HCT116 (cell line): ENCODE results near the gene PAH. TPM values are rescaled to one million over a fixed set of nuclear protein-coding genes. Genes with fewer than 3 reads are reported as not detected.

Experiments
- ATAC-seq: fragments of 200-7000 bp; cut with Tn5 transposase; 2 replicates; pipeline ENCODE4 v1.9.1; 2020; ENCODE audit warnings: mild to moderate bottlenecking, moderate library complexity
- BruUV-seq: library from RNA; stranded (reverse); fragments of 400-500 nt; replicated peaks from 2 replicates; lab custom pipeline; 2021; lab: Mats Ljungman, UMichigan
- CTCF ChIA-PET: fragments of 300-600 bp; sonication (Branson Sonifier 250); formaldehyde crosslinking; loops from one replicate; lab custom pipeline; 2021; ENCODE audit warnings: antibody characterized with exemption; lab: Charles Lee
- POLR2A ChIA-PET: fragments of 300-600, 350-600 bp; sonication (Branson Sonifier 250); formaldehyde crosslinking; loops from one replicate; lab custom pipeline; 2021; ENCODE audit warnings: antibody characterized with exemption; lab: Charles Lee
- RAD21 ChIA-PET, 2 experiments: fragments of 300-600 bp; sonication (Branson Sonifier 250); formaldehyde crosslinking; loops; one replicate each; lab custom pipeline; 2023; ENCODE audit warnings: low total read pairs in 2 of 2; ENCODE audit not compliant: uncharacterized antibody in 2 of 2, unreplicated experiment in 2 of 2, low non-redundant PET in 1 of 2; lab: Charles Lee
- DNase-seq: peaks from one replicate; pipeline ENCODE4 v3.0.0-alpha.2; 2010; ENCODE audit warnings: low read depth, low spot score
- H2AFZ ChIP-seq: fragments of 200-600 bp; shearing (Covaris generic), sonication (generic); 2 replicates; pipeline ENCODE4 v1.6.1; 2017; ENCODE audit warnings: low read depth, mixed run types, mixed read lengths, antibody characterized with exemption, low read length; ENCODE audit not compliant: poor library complexity, severe bottlenecking
- H3K27ac ChIP-seq: 2 replicates; pipeline ENCODE4 v1.5.1; 2012; ENCODE audit warnings: low read depth, low read length
- H3K27me3 ChIP-seq: fragments of 200-600 bp; sonication (generic); 2 replicates; pipeline ENCODE4 v1.6.1; 2016; ENCODE audit warnings: mixed run types, low read length, mixed read lengths; ENCODE audit not compliant: insufficient read depth
- H3K36me3 ChIP-seq, 2 experiments: fragments of 200-500 bp in 1 of 2; fragments of 200-600 bp in 1 of 2; sonication (Bioruptor generic) in 1 of 2; sonication (generic) in 1 of 2; 2 replicates each; pipeline versions ENCODE4 v1.5.1 to v1.6.1; 2014 to 2016; ENCODE audit warnings: low read length in 2 of 2, inconsistent platforms in 1 of 2, mixed read lengths in 1 of 2, mixed run types in 1 of 2; ENCODE audit not compliant: insufficient read depth in 2 of 2, control insufficient read depth in 1 of 2
- H3K4me1 ChIP-seq, 2 experiments: fragments of 200-600 bp in 1 of 2; sonication (generic) in 1 of 2; 2 replicates each; pipeline versions ENCODE4 v1.5.1 to v1.6.1; 2012 to 2017; ENCODE audit warnings: low read length in 2 of 2, inconsistent platforms in 1 of 2, mild to moderate bottlenecking in 1 of 2, mixed read lengths in 1 of 2, mixed run types in 1 of 2, moderate library complexity in 1 of 2; ENCODE audit not compliant: insufficient read depth in 2 of 2, control insufficient read depth in 1 of 2
- H3K4me2 ChIP-seq: fragments of 200-600 bp; sonication (generic); 2 replicates; pipeline ENCODE4 v1.6.1; 2017; ENCODE audit warnings: mixed run types, low read length, mixed read lengths
- H3K4me3 ChIP-seq, 2 experiments: fragments of 200-600 bp in 1 of 2; sonication (generic) in 1 of 2; replicated peaks in 1 of 2; 2 replicates each; pipeline ENCODE4 v1.5.1; 2011 to 2016; ENCODE audit warnings: low read length in 2 of 2, control low read depth in 1 of 2, low read depth in 1 of 2, mild to moderate bottlenecking in 1 of 2, mixed read lengths in 1 of 2, mixed run types in 1 of 2
- H3K79me2 ChIP-seq: fragments of 200-600 bp; sonication (generic); 2 replicates; pipeline ENCODE4 v1.6.1; 2017; ENCODE audit warnings: mild to moderate bottlenecking, mixed run types, low read length, moderate library complexity, mixed read lengths; ENCODE audit not compliant: insufficient read depth
- H3K9ac ChIP-seq: fragments of 200-600 bp; sonication (generic); 2 replicates; pipeline ENCODE4 v1.6.1; 2016; ENCODE audit warnings: low read length, mixed read lengths
- H3K9me2 ChIP-seq: fragments of 200-600 bp; sonication (generic), shearing (Covaris generic); 2 replicates; pipeline ENCODE4 v1.6.1; 2017; ENCODE audit warnings: mixed run types, mild to moderate bottlenecking, moderate library complexity; ENCODE audit not compliant: insufficient read depth
- H3K9me3 ChIP-seq, 2 experiments: fragments of 200-500 bp in 1 of 2; fragments of 200-600 bp in 1 of 2; sonication (Bioruptor generic) in 1 of 2; sonication (generic) in 1 of 2; 2 replicates each; pipeline ENCODE4 v1.6.1; 2014 to 2017; ENCODE audit warnings: low read length in 2 of 2, mixed read lengths in 2 of 2, inconsistent platforms in 1 of 2, low read depth in 1 of 2, mild to moderate bottlenecking in 1 of 2, mixed run types in 1 of 2, moderate library complexity in 1 of 2; ENCODE audit not compliant: control insufficient read depth in 1 of 2, insufficient read depth in 1 of 2
- H4K20me1 ChIP-seq: fragments of 200-600 bp; sonication (generic), shearing (Covaris generic); 2 replicates; pipeline ENCODE4 v1.6.1; 2017; ENCODE audit warnings: mixed run types, mild to moderate bottlenecking, moderate library complexity; ENCODE audit not compliant: insufficient read depth
- EGR1 ChIP-seq: IDR thresholded peaks from 2 replicates; pipeline ENCODE4 v1.6.1; 2012; ENCODE audit warnings: low read depth
- ELF1 ChIP-seq: IDR thresholded peaks from 2 replicates; pipeline ENCODE4 v1.6.1; 2012; ENCODE audit warnings: low read depth, borderline replicate concordance
- FOSL1 ChIP-seq: IDR thresholded peaks from 2 replicates; pipeline ENCODE4 v1.6.1; 2012; ENCODE audit warnings: low read depth
- POLR2A ChIP-seq: IDR thresholded peaks from 2 replicates; pipeline ENCODE4 v1.7.0; 2011; ENCODE audit warnings: borderline replicate concordance; ENCODE audit not compliant: insufficient read depth, insufficient read length; ENCODE audit errors: extremely low read depth
- POLR2AphosphoS5 ChIP-seq: IDR thresholded peaks from 2 replicates; pipeline ENCODE4 v1.6.1; 2011; ENCODE audit warnings: mild to moderate bottlenecking, low read depth, low read length, moderate library complexity
- RAD21 ChIP-seq: IDR thresholded peaks from 2 replicates; pipeline ENCODE4 v1.6.1; 2012; ENCODE audit warnings: low read depth, mild to moderate bottlenecking
- SIN3A ChIP-seq: IDR thresholded peaks from 2 replicates; pipeline ENCODE4 v1.6.1; 2012; ENCODE audit warnings: low read depth
- SP1 ChIP-seq: IDR thresholded peaks from 2 replicates; pipeline ENCODE4 v1.6.1; 2012; ENCODE audit warnings: low read depth
- SRF ChIP-seq: IDR thresholded peaks from 2 replicates; pipeline ENCODE4 v1.6.1; 2012; ENCODE audit warnings: low read depth
- YY1 ChIP-seq: IDR thresholded peaks from 2 replicates; pipeline ENCODE4 v1.6.1; 2011; ENCODE audit warnings: low read length, low read depth, moderate library complexity, mild to moderate bottlenecking; ENCODE audit not compliant: insufficient replicate concordance; ENCODE audit errors: extremely low read depth
- ZFX ChIP-seq: fragments of 450-650 bp; IDR thresholded peaks from 2 replicates; pipeline ENCODE4 v1.6.1; 2017
- ZNF274 ChIP-seq: fragments of 200-500 bp; sonication (Bioruptor generic); IDR thresholded peaks from 2 replicates; pipeline ENCODE4 v1.6.1; 2014; ENCODE audit warnings: mild to moderate bottlenecking, low read depth, low read length, inconsistent platforms
- intact Hi-C: fragments of 100-400 bp; cut with micrococcal nuclease; formaldehyde crosslinking; loops from 2 replicates; pipeline ENCODE4 v1.10.0; 2022
- total RNA-seq: library from RNA; stranded (reverse); gene quantifications from one replicate; pipeline ENCODE4 v1.2.1, GENCODE V29; 2021; ENCODE audit not compliant: unreplicated experiment
- TF ChIP-seq, protein P1 (sequence below): IDR thresholded peaks from 2 replicates; pipeline ENCODE4 v1.6.1; 2012
- TF ChIP-seq, protein P2 (sequence below): IDR thresholded peaks from 2 replicates; pipeline ENCODE4 v1.6.1; 2012
- TF ChIP-seq, protein P3 (sequence below): IDR thresholded peaks from 2 replicates; pipeline ENCODE4 v1.6.1; 2012; ENCODE audit warnings: low read depth

Gene PAH
- total RNA-seq, 1 experiment from 2014 or later: 2.8 TPM

DNA sequence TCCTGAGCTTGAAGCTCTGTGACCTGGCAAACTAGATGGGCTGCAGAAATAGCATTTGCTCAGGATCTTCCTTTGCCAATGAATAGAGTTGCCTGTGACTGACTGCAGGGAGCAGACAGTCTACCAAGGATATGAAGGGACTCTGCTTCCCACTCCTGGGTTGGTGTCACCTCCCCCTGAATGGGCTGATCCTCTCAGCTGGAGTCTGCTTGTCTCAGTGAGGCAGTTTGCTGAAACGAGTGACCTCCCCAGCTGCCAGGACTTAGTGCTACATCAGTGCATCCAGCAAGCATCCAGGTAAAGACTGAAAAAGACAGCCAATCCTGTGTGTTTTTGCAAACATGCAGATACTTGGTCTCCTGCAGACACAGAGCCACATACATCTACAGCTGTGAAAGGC is 28.5 kb downstream of the PAH start:
- ChIA-PET POLR2A (no interaction called here), CTCF (no interaction called here), RAD21 (no interaction called here)
- Histone ChIP-seq H3K36me3 (no peaks in the 10 kb centered on the region), H3K9ac (no peak overlapping the region), H4K20me1 (no peaks in the 10 kb centered on the region), H3K27ac (no peak overlapping the region), H3K27me3 (peaks cover 33% of the 10 kb centered on the region; the same call in 1 of the 2 replicates), H2AFZ (no peak overlapping the region), H3K4me2 (no peak overlapping the region), H3K4me3 (no peak overlapping the region), H3K79me2 (no peaks in the 10 kb centered on the region), H3K4me1 (no peaks in the 10 kb centered on the region), H3K9me3 (no peaks in the 10 kb centered on the region), H3K9me2 (no peaks in the 10 kb centered on the region)
- TF ChIP-seq SRF (no peak), ZFX (no peak), ELF1 (no peak), ZNF274 (no peak), YY1 (no peak), FOSL1 (no peak), EGR1 (no peak), POLR2A (no peak)
- TF ChIP-seq, protein P1, sequence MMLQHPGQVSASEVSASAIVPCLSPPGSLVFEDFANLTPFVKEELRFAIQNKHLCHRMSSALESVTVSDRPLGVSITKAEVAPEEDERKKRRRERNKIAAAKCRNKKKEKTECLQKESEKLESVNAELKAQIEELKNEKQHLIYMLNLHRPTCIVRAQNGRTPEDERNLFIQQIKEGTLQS: no peak
- intact Hi-C loops: no loop called here
- BruUV-seq: no TSS peak
- no peak for ATAC-seq
- DNase-seq: no peak

DNA sequence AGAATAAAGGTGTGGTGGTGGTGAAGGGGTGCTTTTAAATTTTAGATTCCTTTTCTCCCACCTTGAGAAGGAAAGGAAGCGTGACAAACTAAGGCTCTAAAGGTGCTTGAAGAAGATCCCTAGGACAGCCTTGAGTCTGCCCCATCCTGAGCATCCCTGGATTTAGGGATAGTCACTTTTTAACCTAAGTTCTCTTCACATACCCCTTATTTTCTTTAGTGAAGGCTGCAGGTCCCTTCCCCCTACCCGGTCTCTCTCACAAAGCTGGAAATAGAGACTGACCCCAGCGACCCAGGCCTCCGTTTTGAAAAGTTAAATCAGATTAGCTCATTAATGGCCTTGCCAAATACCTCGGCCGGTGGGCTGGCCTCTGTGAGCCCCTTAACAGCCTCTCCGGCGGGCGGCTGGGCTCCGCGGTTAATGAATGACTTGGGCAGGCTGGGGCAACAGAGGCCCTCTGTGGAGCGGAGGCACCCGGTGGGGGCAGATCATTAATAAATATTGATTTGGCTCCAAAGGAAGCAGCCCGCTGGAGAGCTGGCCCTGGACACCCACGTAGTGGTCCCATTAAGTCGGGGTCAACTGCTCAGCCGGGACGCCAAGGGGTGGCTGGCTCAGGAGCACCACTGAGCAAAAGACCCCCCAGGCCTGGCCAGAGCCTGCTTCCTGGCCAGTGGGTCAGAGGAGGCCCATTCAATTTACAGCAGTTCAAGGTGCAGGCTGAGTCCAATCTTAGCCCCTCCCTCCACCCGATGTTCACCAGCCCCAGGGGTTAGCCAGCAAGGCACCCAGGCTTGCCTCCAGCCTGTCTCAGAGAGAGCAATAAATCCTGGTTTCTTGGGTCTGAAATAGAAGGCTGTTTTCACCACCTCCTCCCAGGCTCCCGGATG is 31.8 kb downstream of the PAH start:
- H3K4me1 ChIP-seq: no peaks in the 10 kb centered on the region
- H3K27ac ChIP-seq: no peak overlapping the region
- no peaks in the 10 kb centered on the region for H3K9me2 ChIP-seq
- ChIA-PET RAD21 (no interaction called here), POLR2A (no interaction called here), CTCF (no interaction called here)
- no peaks in the 10 kb centered on the region for H4K20me1 ChIP-seq
- peaks cover 33% of the 10 kb centered on the region; the same call in 1 of the 2 replicates for H3K27me3 ChIP-seq
- no peak overlapping the region for H3K4me2 ChIP-seq
- no peaks in the 10 kb centered on the region for H3K9me3 ChIP-seq
- TF ChIP-seq, protein P1: no peak
- TF ChIP-seq SP1: no peak
- TF ChIP-seq YY1: no peak
- TF ChIP-seq SIN3A: no peak
- no peak for TF ChIP-seq POLR2AphosphoS5
- TF ChIP-seq, protein P2, sequence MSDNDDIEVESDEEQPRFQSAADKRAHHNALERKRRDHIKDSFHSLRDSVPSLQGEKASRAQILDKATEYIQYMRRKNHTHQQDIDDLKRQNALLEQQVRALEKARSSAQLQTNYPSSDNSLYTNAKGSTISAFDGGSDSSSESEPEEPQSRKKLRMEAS: no peak
- TF ChIP-seq POLR2A: no peak
- no peak for TF ChIP-seq RAD21
- TF ChIP-seq, protein P3, sequence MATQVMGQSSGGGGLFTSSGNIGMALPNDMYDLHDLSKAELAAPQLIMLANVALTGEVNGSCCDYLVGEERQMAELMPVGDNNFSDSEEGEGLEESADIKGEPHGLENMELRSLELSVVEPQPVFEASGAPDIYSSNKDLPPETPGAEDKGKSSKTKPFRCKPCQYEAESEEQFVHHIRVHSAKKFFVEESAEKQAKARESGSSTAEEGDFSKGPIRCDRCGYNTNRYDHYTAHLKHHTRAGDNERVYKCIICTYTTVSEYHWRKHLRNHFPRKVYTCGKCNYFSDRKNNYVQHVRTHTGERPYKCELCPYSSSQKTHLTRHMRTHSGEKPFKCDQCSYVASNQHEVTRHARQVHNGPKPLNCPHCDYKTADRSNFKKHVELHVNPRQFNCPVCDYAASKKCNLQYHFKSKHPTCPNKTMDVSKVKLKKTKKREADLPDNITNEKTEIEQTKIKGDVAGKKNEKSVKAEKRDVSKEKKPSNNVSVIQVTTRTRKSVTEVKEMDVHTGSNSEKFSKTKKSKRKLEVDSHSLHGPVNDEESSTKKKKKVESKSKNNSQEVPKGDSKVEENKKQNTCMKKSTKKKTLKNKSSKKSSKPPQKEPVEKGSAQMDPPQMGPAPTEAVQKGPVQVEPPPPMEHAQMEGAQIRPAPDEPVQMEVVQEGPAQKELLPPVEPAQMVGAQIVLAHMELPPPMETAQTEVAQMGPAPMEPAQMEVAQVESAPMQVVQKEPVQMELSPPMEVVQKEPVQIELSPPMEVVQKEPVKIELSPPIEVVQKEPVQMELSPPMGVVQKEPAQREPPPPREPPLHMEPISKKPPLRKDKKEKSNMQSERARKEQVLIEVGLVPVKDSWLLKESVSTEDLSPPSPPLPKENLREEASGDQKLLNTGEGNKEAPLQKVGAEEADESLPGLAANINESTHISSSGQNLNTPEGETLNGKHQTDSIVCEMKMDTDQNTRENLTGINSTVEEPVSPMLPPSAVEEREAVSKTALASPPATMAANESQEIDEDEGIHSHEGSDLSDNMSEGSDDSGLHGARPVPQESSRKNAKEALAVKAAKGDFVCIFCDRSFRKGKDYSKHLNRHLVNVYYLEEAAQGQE: no peak
- no peak for ATAC-seq
- intact Hi-C loops: no loop called here
- DNase-seq: no peak
- no peaks in the 10 kb centered on the region for H3K79me2 ChIP-seq
- H3K4me3 ChIP-seq: no peak overlapping the region
- no peaks in the 10 kb centered on the region for H3K36me3 ChIP-seq
- BruUV-seq: no TSS peak
- no peak overlapping the region for H3K9ac ChIP-seq
- no peak overlapping the region for H2AFZ ChIP-seq
